ENCODE data around the gene CERS4. TPM values are rescaled to one million over a fixed set of nuclear protein-coding genes. Genes with fewer than 3 reads are reported as not detected.
A peak's percentile ranks its signal among the peaks of the same experiment; 100 is the strongest.
"Not testable (repeated sequence)": the region's sequence is repeated elsewhere in the genome, so short reads cannot be mapped to it uniquely, and the experiment has no call there.

CERS4 gene
- total and polyA plus RNA-seq, 2 experiments from 2014 or later, result 68.5 to 109 TPM

GRCh38 chr19:8196271-8196927, 12.8 kb upstream of the CERS4 start (continued):
- TF ChIP-seq REST (IDR thresholded peaks at IDR 0.05; ENCODE audit: unreplicated experiment), result no peak
- TF ChIP-seq, protein P1, sequence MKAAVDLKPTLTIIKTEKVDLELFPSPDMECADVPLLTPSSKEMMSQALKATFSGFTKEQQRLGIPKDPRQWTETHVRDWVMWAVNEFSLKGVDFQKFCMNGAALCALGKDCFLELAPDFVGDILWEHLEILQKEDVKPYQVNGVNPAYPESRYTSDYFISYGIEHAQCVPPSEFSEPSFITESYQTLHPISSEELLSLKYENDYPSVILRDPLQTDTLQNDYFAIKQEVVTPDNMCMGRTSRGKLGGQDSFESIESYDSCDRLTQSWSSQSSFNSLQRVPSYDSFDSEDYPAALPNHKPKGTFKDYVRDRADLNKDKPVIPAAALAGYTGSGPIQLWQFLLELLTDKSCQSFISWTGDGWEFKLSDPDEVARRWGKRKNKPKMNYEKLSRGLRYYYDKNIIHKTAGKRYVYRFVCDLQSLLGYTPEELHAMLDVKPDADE (IDR thresholded peaks at IDR 0.05), result no peak
- TF ChIP-seq ZNF331 (CRISPR knock-in tag; IDR thresholded peaks at IDR 0.05; ENCODE audit: low read depth), result no peak
- TF ChIP-seq EZH2phosphoT487 (IDR thresholded peaks at IDR 0.05; ENCODE audit: unreplicated experiment), result no peak
- TF ChIP-seq EZH2 (IDR thresholded peaks at IDR 0.05; ENCODE audit: low read depth, unreplicated experiment), result no peak
- no peak for TF ChIP-seq NANOG (IDR thresholded peaks at IDR 0.05; ENCODE audit: borderline replicate concordance)
- TF ChIP-seq STAT1 (IDR thresholded peaks at IDR 0.05; ENCODE audit: unreplicated experiment), result no peak
- TF ChIP-seq POLR2AphosphoS5 (IDR thresholded peaks at IDR 0.05; ENCODE audit: low read depth), result no peak

DNA sequence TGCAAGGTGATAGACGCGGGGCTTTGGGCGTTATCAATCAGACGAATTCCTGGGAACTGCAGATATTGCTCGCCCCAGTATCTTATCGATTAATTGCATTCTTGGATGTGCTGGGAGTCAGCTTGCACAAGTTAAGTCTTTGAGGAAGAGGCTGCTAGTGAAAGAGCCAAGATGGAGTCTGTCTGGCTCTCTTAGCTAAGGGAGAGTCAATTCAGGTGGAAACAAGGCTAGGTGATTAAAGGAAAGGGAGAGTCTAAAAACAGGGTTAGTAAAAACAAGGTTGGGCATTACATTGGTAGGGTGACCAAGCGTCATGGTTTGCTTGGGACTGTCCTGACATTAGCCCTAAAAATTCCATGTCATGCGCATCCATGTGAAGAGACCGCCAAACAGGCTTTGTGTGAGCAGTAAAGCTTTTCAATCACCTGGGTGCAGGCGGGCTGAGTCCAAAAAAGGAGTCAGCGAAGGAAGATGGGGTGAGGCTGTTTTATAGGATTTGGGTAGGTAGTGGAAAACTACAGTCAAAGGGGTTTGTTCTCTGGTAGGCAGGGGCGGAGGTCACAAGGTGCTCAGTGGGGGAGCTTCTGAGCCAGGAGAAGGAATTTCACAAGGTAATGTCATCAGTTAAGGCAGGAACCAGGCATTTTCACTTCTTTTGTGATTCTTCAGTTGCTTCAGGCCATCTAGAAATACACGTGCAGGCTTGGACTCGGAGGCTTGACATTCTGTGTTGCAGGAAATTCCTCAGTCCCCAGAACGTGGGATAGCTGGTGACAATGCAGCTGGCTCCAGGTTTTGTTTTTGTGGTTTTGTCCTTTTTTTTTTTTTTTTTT, 5.7 kb upstream of the CERS4 start:
- Mint-ChIP-seq H3K4me1 (peaks cover 43% of the 10 kb centered on the region), H3K4me3 (peak overlapping the region; percentile 18; the same call in 2 of the 3 replicates), H3K27ac (peak overlapping the region; percentile 99), H3K27me3 (ENCODE audit: insufficient read depth, low read depth, poor library complexity) (peaks cover 29% of the 10 kb centered on the region)
- H3K36me3 ChIP-seq (ENCODE audit: insufficient read depth); H3K36me3 Mint-ChIP-seq (ENCODE audit: low read depth); H4K20me1 ChIP-seq (replicated peaks; ENCODE audit: insufficient read depth); H2AFZ ChIP-seq; H3K9me3 Mint-ChIP-seq; H3K27me3 ChIP-seq (ENCODE audit: insufficient read depth); H3K4me3 ChIP-seq; H3K79me2 ChIP-seq (replicated peaks; ENCODE audit: insufficient read depth); H3K9me2 ChIP-seq (ENCODE audit: insufficient read depth): not testable (repeated sequence)
- peak; percentile 89 for DNase-seq (ENCODE audit: low spot score)
- Histone ChIP-seq H3K27ac (ENCODE audit: low read depth) (peak overlapping the region; percentile 95), H3F3A (replicated peaks; ENCODE audit: low read depth) (peaks cover 20% of the 10 kb centered on the region), H3K4me1 (ENCODE audit: insufficient read depth) (peaks cover 46% of the 10 kb centered on the region), H3K4me2 (peak overlapping the region; percentile 2; the same call in 1 of the 2 replicates)
- TF ChIP-seq ZNF114 (CRISPR knock-in tag; IDR thresholded peaks at IDR 0.05) (peak; percentile 92; the same call in 1 of the 2 replicates), ZNF331 (CRISPR knock-in tag; IDR thresholded peaks at IDR 0.05; ENCODE audit: low read depth) (peak; percentile 66), CREB1 (CRISPR knock-in tag; IDR thresholded peaks at IDR 0.05; ENCODE audit: low read depth) (peak; percentile 59)
- ATAC-seq, result peak; percentile 12
